Activated naive CD4-positive, alpha-beta T cell (primary cell): ENCODE results near the gene TECTA.
"Not testable (repeated sequence)": the region's sequence is repeated elsewhere in the genome, so short reads cannot be mapped to it uniquely, and the experiment has no call there.

Experiments
- DNase-seq, 4 experiments: peaks; one replicate each; lab custom pipeline; 2025; lab: John Stamatoyannopoulos, UW

Gene TECTA

GRCh38 chr11:121177629-121178028 is 76.6 kb downstream of the TECTA start:
- DNase-seq, result not testable (repeated sequence)

GRCh38 chr11:121179306-121179705 is 78.3 kb downstream of the TECTA start:
- no peak for DNase-seq

- DNase-seq, result no peak
Observed at GRCh38 chr11:121180183-121180582, 79.1 kb downstream of the TECTA start.

GRCh38 chr11:121188776-121189175 is 87.7 kb downstream of the TECTA start:
- no peak for DNase-seq

GRCh38 chr11:121191818-121192217 is 90.8 kb downstream of the TECTA start:
- no peak for DNase-seq

GRCh38 chr11:121194731-121195596 is 93.9 kb downstream of the TECTA start:
- DNase-seq, result peak in 2 of 4 experiments; percentile 3 to 11

- no peak for DNase-seq
Observed at GRCh38 chr11:121198491-121198890, 97.4 kb downstream of the TECTA start.

- no peak for DNase-seq
Observed at GRCh38 chr11:121199516-121199915, 98.5 kb downstream of the TECTA start.

GRCh38 chr11:121206810-121207209 is 105.8 kb downstream of the TECTA start:
- no peak for DNase-seq

GRCh38 chr11:121207485-121208115 is 106.6 kb downstream of the TECTA start:
- DNase-seq, result no peak

- DNase-seq, result no peak
Observed at GRCh38 chr11:121210445-121211080, 109.5 kb downstream of the TECTA start.

GRCh38 chr11:121211626-121212025 is 110.6 kb downstream of the TECTA start:
- no peak for DNase-seq

- DNase-seq, result no peak
Observed at GRCh38 chr11:121212536-121213361, 111.7 kb downstream of the TECTA start.

- DNase-seq, result no peak
Observed at GRCh38 chr11:121213362-121213893, 112.4 kb downstream of the TECTA start.

- DNase-seq, result no peak
Observed at GRCh38 chr11:121214861-121215260, 113.8 kb downstream of the TECTA start.

- DNase-seq, result no peak
Observed at GRCh38 chr11:121221496-121222200, 120.6 kb downstream of the TECTA start.

- no peak for DNase-seq
Observed at GRCh38 chr11:121223161-121223560, 122.1 kb downstream of the TECTA start.

- no peak for DNase-seq
Observed at GRCh38 chr11:121225382-121225781, 124.3 kb downstream of the TECTA start.

GRCh38 chr11:121226415-121227263 is 125.6 kb downstream of the TECTA start:
- no peak for DNase-seq

GRCh38 chr11:121228851-121229250 is 127.8 kb downstream of the TECTA start:
- DNase-seq, result no peak
